NCI-H345 treated with DMSO at 0.1 percent for 48 hours (cell line): ENCODE data around the gene GPC3.
A peak's percentile ranks its signal among the peaks of the same experiment; 100 is the strongest.

Source experiments
- DNase-seq: peaks from one replicate; lab custom pipeline; 2025; ENCODE audit not compliant: unreplicated experiment; lab: John Stamatoyannopoulos, UW

Gene GPC3

GRCh38 chrX:133702230-133702629 lies 283.2 kb downstream of the GPC3 start:
- no peak for DNase-seq

GRCh38 chrX:133699023-133699728 lies 286.2 kb downstream of the GPC3 start:
- no peak for DNase-seq

DNA sequence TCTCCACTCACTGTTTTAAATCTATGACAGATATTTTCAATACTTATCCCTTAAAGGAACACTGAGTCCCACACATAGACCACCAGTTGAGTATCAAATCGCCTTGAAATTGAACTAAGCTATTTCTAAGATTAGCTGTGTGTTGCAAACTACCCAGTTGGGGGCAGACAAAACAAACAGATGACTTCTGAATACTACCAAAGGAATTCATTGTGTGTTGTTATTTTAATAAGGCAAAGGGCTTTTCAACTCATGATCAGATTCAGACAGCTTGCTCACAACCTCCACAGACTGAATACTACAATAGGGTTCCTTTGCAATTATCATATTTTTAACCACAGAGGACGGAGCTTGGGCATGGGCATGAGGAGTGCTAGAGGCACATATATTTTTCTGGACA lies 287.1 kb downstream of the GPC3 start:
- DNase-seq, result no peak

DNA sequence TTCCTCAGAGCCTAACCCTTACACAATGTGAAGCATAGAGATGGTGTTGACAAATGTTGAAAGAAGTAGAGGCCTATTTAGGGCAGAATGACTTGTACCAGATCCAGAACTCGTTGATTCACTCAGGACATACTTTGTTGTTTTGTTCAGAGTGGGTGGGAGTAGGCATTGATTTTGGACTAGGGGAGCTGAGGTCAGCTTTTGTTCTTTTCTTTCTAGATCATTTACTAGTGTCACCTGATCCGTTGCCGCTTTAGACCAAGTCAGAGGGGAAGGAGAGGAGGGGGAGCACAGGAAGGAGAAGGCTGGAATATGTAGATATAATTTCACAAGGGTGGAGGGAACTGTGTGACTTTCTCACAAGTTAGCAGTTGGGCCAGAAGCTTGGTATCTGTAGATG lies 287.7 kb downstream of the GPC3 start:
- no peak for DNase-seq

DNA sequence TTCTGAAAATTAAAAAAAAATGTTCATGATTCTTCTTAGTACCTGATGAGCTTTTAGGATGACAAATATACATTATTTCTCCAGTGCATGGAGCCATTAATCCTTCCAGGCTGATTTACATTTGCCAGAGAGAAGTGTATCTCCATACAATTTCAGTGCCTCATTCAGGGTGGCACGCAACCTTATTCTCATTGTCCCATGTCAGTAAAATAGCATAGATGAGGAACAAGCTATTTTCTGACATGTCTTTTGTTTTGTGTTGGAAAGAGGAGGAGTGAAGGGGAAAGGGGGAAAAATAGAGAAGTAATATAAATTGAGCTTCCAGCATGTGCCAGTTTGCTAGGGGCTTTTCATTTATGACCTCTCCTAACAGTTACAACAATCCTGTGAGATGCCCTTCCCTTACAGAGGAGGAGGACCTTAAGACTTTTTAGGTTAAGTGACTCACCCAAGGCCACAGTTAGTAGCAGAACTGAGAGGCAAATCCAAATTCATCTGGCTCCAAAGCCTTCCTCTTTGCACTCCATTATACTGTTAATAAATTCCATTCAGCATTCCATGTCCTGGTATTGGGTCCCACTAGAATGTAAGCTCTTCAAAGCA lies 295.3 kb downstream of the GPC3 start:
- no peak for DNase-seq

DNA sequence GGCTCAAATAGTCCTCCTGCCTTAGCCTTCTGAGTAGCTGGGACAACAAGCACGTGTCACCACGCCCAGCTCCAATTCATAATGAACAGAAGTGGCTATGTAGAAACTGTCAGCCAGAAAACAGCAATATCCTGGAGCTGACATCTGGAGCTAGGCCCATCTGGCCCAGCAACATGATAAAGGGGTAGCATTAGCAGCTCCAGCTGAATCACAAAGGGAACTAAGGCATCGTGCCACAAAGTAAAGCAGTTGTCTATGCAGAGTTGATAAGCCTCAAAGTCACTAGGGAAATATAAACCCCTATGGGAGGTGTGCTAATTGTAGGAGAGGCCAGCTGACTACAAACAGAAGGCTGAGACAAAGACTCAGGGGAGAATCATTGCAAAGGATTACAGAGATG lies 299.6 kb downstream of the GPC3 start:
- DNase-seq, result peak; percentile 27

DNA sequence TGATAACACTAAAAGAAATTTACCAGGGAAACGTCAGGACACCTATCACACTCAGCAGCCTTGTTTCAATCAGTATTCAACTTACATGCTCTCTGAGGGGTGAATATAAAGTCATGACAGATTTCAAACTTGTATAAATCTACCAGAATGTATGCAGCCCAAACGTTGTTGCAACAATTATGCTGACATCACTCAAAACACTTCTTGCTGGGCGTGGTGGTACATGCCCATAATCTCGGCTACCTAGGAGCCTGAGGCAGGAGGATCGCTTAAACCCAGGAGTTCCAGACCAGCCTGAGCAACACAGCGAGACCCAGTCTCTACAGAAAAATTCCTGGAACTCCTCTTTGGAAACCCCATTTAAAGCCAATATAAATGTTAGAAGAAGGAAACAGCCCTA lies 303.5 kb downstream of the GPC3 start:
- DNase-seq, result no peak

GRCh38 chrX:133681421-133681820 lies 304.0 kb downstream of the GPC3 start:
- DNase-seq, result no peak

DNA sequence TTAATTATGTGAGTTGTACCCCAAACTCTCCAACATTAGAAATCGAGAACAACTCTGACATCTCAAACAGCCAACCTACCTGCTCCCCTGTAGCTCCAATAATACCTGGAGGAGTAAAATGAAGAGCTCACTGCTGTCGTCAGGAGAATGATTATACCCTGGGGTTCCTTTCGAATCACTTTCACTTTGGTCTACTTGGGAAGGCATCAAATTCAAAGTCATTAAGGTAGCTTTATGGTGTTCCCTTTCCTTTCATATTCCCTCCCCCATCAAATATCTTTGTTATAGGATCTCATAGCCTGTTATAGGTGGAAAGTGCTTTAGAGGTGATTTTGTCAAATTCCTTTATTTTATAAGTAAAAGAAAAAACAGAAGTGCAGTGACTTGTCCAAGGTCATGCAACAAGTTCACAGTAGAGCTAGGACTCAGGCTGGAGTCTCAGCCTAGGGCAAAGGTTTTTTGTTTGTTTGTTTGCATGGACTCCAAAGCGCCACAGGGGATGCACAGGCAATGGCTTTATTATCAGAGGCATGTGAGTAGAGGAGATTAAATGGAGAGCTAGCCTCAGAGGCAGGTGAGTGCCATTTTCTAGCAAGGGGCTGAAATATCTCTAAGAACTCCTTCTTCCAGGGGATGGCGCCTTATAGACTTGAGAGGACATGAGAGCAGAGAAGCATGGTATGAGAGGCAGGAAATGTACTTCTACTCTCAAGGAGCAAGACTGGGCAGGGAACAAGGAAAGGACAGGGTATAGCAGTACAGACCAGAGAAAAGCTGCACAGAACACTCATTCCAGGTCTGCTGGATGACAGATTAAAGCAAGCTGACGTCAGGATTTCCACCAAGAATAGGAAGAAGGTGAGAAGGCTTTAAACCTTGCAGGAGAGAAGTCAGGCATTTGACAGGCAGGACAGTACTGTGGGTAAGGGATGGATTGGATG lies 308.0 kb downstream of the GPC3 start:
- no peak for DNase-seq

GRCh38 chrX:133676344-133677122 lies 308.9 kb downstream of the GPC3 start:
- peak; percentile 92 for DNase-seq

- DNase-seq, result no peak
Observed at GRCh38 chrX:133674726-133675470, 310.5 kb downstream of the GPC3 start.

GRCh38 chrX:133670383-133670782 lies 315.0 kb downstream of the GPC3 start:
- DNase-seq, result peak; percentile 5

DNA sequence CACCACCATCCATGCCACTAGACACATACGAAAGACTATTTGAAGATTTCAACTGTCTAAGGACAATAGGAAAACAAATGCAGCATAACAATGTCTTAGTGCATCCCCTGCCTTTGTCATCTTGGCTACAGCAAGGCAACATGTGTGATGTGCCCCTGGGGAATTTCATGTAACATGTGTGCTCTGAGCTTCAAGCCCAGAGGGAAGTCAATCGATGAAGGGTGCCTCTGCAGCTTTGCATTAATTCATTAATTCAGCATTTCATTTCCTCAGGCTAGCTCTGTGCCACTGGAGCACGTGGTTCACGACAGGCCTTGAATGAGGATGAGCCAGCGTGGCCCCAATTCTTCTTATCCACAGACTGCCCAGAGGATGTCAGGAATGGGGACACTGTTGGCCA lies 316.2 kb downstream of the GPC3 start:
- no peak for DNase-seq

DNA sequence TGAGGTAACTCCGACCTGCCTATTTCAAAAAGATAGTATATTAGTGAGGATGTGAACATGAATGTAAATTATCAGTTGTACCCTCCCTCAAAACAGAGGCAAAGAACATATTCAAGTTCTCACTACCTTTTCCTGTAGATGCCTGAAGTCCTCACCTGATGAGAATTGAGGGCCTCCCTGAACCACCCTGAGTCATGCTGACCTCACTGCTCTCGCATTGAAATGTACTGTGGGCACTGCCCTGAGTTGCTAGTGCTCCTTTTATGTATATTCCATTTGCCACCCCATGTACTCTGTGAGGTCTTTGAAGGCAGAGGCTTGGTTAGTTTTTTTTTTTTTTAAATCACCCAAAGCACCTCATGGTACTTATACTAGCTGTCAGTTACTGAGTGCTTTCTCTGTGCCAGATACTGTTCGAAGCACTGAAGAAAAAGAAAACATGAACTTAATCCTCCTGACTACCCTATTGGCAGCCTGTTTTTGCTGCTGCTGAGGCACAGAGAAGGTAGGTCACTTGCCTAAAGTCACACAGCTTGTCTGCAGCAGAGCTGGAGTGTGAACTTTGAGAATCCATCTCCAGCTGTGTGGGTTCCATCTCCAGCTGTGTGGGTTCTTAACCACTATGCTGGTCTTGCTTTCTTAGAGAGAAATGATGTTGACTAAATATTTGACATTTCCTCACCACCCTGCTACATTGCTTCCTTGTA lies 317.0 kb downstream of the GPC3 start:
- no peak for DNase-seq

- no peak for DNase-seq
Observed at GRCh38 chrX:133666256-133666655, 319.1 kb downstream of the GPC3 start.

GRCh38 chrX:133661962-133662839 lies 323.2 kb downstream of the GPC3 start:
- DNase-seq, result no peak

GRCh38 chrX:133660281-133660680 lies 325.1 kb downstream of the GPC3 start:
- no peak for DNase-seq

GRCh38 chrX:133658293-133658911 lies 327.0 kb downstream of the GPC3 start:
- no peak for DNase-seq
